Panc1 (cell line): ENCODE measurements around the gene MRAS.

Experiments
- POLR2AphosphoS5 ChIP-seq: IDR thresholded peaks from 2 replicates; pipeline ENCODE4 v1.6.1; 2012; ENCODE audit warnings: mild to moderate bottlenecking, low read depth, low read length, moderate library complexity
- SIN3A ChIP-seq: IDR thresholded peaks from 2 replicates; pipeline ENCODE4 v1.6.1; 2012; ENCODE audit warnings: low read depth, mild to moderate bottlenecking, low read length, moderate library complexity, borderline replicate concordance; ENCODE audit not compliant: insufficient read depth
- TCF7L2 ChIP-seq: IDR thresholded peaks from 2 replicates; pipeline ENCODE4 v1.6.1; 2011; ENCODE audit warnings: mild to moderate bottlenecking, low read depth, low read length, inconsistent platforms
- TF ChIP-seq, protein P1 (sequence below): fragments of 450-650 bp; IDR thresholded peaks from 2 replicates; pipeline ENCODE4 v1.5.1; 2017; ENCODE audit warnings: mild to moderate bottlenecking
- TF ChIP-seq, protein P2 (sequence below), 2 experiments: IDR thresholded peaks; 2 replicates each; pipeline ENCODE4 v1.6.1; 2011 to 2012; ENCODE audit warnings: low read depth in 2 of 2, control low read depth in 1 of 2, low read length in 1 of 2, mild to moderate bottlenecking in 1 of 2, moderate library complexity in 1 of 2; ENCODE audit not compliant: insufficient read depth in 1 of 2

- TF ChIP-seq, protein P1, sequence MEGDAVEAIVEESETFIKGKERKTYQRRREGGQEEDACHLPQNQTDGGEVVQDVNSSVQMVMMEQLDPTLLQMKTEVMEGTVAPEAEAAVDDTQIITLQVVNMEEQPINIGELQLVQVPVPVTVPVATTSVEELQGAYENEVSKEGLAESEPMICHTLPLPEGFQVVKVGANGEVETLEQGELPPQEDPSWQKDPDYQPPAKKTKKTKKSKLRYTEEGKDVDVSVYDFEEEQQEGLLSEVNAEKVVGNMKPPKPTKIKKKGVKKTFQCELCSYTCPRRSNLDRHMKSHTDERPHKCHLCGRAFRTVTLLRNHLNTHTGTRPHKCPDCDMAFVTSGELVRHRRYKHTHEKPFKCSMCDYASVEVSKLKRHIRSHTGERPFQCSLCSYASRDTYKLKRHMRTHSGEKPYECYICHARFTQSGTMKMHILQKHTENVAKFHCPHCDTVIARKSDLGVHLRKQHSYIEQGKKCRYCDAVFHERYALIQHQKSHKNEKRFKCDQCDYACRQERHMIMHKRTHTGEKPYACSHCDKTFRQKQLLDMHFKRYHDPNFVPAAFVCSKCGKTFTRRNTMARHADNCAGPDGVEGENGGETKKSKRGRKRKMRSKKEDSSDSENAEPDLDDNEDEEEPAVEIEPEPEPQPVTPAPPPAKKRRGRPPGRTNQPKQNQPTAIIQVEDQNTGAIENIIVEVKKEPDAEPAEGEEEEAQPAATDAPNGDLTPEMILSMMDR = no peak
- TF ChIP-seq POLR2AphosphoS5 (no peak), TCF7L2 (no peak), SIN3A (no peak)
- TF ChIP-seq, protein P2, sequence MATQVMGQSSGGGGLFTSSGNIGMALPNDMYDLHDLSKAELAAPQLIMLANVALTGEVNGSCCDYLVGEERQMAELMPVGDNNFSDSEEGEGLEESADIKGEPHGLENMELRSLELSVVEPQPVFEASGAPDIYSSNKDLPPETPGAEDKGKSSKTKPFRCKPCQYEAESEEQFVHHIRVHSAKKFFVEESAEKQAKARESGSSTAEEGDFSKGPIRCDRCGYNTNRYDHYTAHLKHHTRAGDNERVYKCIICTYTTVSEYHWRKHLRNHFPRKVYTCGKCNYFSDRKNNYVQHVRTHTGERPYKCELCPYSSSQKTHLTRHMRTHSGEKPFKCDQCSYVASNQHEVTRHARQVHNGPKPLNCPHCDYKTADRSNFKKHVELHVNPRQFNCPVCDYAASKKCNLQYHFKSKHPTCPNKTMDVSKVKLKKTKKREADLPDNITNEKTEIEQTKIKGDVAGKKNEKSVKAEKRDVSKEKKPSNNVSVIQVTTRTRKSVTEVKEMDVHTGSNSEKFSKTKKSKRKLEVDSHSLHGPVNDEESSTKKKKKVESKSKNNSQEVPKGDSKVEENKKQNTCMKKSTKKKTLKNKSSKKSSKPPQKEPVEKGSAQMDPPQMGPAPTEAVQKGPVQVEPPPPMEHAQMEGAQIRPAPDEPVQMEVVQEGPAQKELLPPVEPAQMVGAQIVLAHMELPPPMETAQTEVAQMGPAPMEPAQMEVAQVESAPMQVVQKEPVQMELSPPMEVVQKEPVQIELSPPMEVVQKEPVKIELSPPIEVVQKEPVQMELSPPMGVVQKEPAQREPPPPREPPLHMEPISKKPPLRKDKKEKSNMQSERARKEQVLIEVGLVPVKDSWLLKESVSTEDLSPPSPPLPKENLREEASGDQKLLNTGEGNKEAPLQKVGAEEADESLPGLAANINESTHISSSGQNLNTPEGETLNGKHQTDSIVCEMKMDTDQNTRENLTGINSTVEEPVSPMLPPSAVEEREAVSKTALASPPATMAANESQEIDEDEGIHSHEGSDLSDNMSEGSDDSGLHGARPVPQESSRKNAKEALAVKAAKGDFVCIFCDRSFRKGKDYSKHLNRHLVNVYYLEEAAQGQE (IDR thresholded peaks at IDR 0.05; ENCODE audit: insufficient read depth in 1 of 2, low read depth in 2 of 2, low read length in 1 of 2) = no peak
Observed at GRCh38 chr3:138355071-138355470, 6.7 kb downstream of the MRAS start.
